Karpas-422 (cell line): ENCODE results near the gene TMEM238L. TPM values are rescaled to one million over a fixed set of nuclear protein-coding genes. Genes with fewer than 3 reads are reported as not detected.
"Not testable (repeated sequence)": the region's sequence is repeated elsewhere in the genome, so short reads cannot be mapped to it uniquely, and the experiment has no call there.

ENCODE experiments used
- DNase-seq: peaks from one replicate; pipeline ENCODE4 v3.0.0-alpha.2; 2015
- H2AFZ ChIP-seq: fragments of 200-600 bp; sonication (generic); 2 replicates; pipeline ENCODE4 v1.6.1; 2014; ENCODE audit warnings: antibody characterized with exemption, low read length, mixed read lengths
- H3K27ac ChIP-seq: fragments of 200-600 bp; sonication (generic); 2 replicates; pipeline ENCODE4 v1.5.1; 2014; ENCODE audit warnings: mild to moderate bottlenecking, low read length, moderate library complexity
- H3K27me3 ChIP-seq: fragments of 200-600 bp; sonication (generic); 2 replicates; pipeline ENCODE4 v1.6.1; 2014; ENCODE audit warnings: low read length, mixed read lengths
- H3K36me3 ChIP-seq: fragments of 200-600 bp; sonication (generic); 2 replicates; pipeline ENCODE4 v1.6.1; 2014; ENCODE audit warnings: low read length, mixed read lengths; ENCODE audit not compliant: insufficient read depth
- H3K4me1 ChIP-seq: fragments of 200-600 bp; sonication (generic); 2 replicates; pipeline ENCODE4 v1.6.1; 2014; ENCODE audit warnings: mild to moderate bottlenecking, low read length, mixed read lengths
- H3K4me2 ChIP-seq: fragments of 200-600 bp; sonication (generic); 2 replicates; pipeline ENCODE4 v1.6.1; 2014; ENCODE audit warnings: low read length, low read depth, mild to moderate bottlenecking; ENCODE audit not compliant: poor library complexity, severe bottlenecking
- H3K4me3 ChIP-seq: fragments of 200-600 bp; sonication (generic); 2 replicates; pipeline ENCODE4 v1.5.1; 2014; ENCODE audit warnings: mild to moderate bottlenecking, antibody characterized with exemption, low read length, mixed read lengths
- H3K79me2 ChIP-seq: fragments of 200-600 bp; sonication (generic); 2 replicates; pipeline ENCODE4 v1.6.1; 2014; ENCODE audit warnings: mild to moderate bottlenecking, low read length, mixed read lengths
- H3K9ac ChIP-seq: fragments of 200-600 bp; sonication (generic); 2 replicates; pipeline ENCODE4 v1.6.0; 2014; ENCODE audit warnings: low read length
- H3K9me2 ChIP-seq: fragments of 200-600 bp; sonication (generic), shearing (Covaris generic); replicated peaks from 2 replicates; pipeline ENCODE4 v1.6.0; 2014; ENCODE audit warnings: mild to moderate bottlenecking, low read length, moderate library complexity; ENCODE audit not compliant: insufficient read depth
- H3K9me3 ChIP-seq: fragments of 300-700, 200-600 bp; sonication (generic); 2 replicates; pipeline ENCODE4 v1.6.1; 2014; ENCODE audit warnings: low read length, mixed read lengths
- H4K20me1 ChIP-seq: fragments of 200-600 bp; sonication (generic); 2 replicates; pipeline ENCODE4 v1.6.1; 2014; ENCODE audit warnings: mild to moderate bottlenecking, antibody characterized with exemption, low read length, low read depth; ENCODE audit not compliant: insufficient read depth
- total RNA-seq: library from RNA; depleted of rRNA; stranded (reverse); fragments of >200 nt; shearing (Covaris generic); gene quantifications from 2 replicates; pipeline ENCODE4 v1.2.3, GENCODE V29; 2014; ENCODE audit warnings: low replicate concordance; rRNA removed

Gene TMEM238L, protein sequence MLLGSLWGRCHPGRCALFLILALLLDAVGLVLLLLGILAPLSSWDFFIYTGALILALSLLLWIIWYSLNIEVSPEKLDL
- total RNA-seq = not detected in 2 replicates

GRCh38 chr17:10803830-10804475 is at the start of gene TMEM238L:
TMEM238L (minus strand) TSS chr17:10804099; CDS start chr17:10803963, 136 bp downstream.
- no peak within 1 kb of the TSS for H2AFZ ChIP-seq
- no peaks in the 10 kb centered on the region for H3K9me2 ChIP-seq
- no peaks in the 10 kb centered on the region for H3K9me3 ChIP-seq
- no peaks in the 10 kb centered on the region for H3K79me2 ChIP-seq
- no peaks in the 10 kb centered on the region for H4K20me1 ChIP-seq
- no peak within 1 kb of the TSS for H3K4me2 ChIP-seq
- H3K27me3 ChIP-seq = no peaks in the 10 kb centered on the region
- no peak within 1 kb of the TSS for H3K9ac ChIP-seq
- H3K4me3 ChIP-seq = no peak within 1 kb of the TSS
- no peaks in the 10 kb centered on the region for H3K36me3 ChIP-seq
- no peak within 1 kb of the TSS for H3K27ac ChIP-seq
- DNase-seq = no peak
- no peaks in the 10 kb centered on the region for H3K4me1 ChIP-seq

- H3K36me3 ChIP-seq = not testable (repeated sequence)
Measured at GRCh38 chr17:10846636-10847035, 42.7 kb upstream of the TMEM238L start.

GRCh38 chr17:10845388-10845751 is 41.5 kb upstream of the TMEM238L start:
- Histone ChIP-seq H3K27me3 (no peaks in the 10 kb centered on the region), H3K9ac (no peak overlapping the region), H3K9me2 (no peaks in the 10 kb centered on the region), H4K20me1 (no peaks in the 10 kb centered on the region), H2AFZ (no peak overlapping the region), H3K9me3 (no peaks in the 10 kb centered on the region), H3K27ac (no peak overlapping the region), H3K36me3 (no peaks in the 10 kb centered on the region), H3K4me3 (no peak overlapping the region), H3K79me2 (no peaks in the 10 kb centered on the region), H3K4me2 (no peak overlapping the region), H3K4me1 (peaks cover 4% of the 10 kb centered on the region; the same call in 1 of the 2 replicates)
- no peak for DNase-seq

More at GRCh38 chr17:10846636-10847035, 42.7 kb upstream of the TMEM238L start:
- not testable (repeated sequence) for DNase-seq, H3K9me3 ChIP-seq, H3K27ac ChIP-seq, H3K4me3 ChIP-seq, H4K20me1 ChIP-seq, H3K79me2 ChIP-seq, H3K4me1 ChIP-seq, H2AFZ ChIP-seq, H3K9ac ChIP-seq, H3K27me3 ChIP-seq, H3K4me2 ChIP-seq, H3K9me2 ChIP-seq

DNA sequence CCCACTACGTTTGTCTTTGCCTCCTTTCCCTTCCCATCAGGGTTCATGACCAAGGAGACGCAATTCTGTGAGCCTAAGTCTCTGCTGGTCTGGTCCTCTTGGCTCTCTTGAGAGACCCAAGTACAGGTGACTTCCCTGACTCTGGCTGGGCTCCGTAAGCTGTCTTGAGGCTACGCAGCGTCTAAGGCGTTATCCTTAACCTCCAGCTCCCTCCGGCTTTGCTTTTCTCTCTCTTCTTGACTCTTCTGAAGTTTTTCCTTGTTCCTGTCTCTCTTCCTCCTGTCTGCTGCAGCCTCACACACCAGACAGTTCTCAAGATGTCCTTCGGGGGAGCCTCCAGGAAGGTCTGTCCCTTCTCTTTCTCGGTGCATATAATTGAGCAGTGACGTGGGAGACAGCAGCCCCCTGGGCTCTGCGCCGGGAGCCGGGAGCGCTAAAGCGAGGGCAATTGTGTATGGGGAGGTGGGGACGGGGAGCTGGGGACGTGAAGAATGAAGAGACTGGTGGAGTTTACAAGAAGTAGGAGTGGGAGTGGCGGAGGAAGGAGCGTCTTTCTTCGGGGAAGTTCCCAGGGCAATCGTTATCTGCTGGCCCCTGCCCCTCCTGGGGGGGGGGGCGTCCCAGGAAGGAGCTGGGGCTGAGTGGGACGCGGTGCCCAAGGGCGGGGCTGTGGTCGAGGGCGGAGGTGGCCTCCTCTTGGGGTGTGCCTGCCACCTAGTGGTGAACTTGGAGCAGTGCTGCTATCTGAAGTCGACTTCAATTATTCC is 40.9 kb upstream of the TMEM238L start:
- no peaks in the 10 kb centered on the region for H3K27me3 ChIP-seq
- no peaks in the 10 kb centered on the region for H3K9me2 ChIP-seq
- peak overlapping the region; percentile 45 for H3K4me2 ChIP-seq
- H3K4me3 ChIP-seq = no peak overlapping the region
- no peaks in the 10 kb centered on the region for H3K9me3 ChIP-seq
- no peaks in the 10 kb centered on the region for H3K36me3 ChIP-seq
- H3K27ac ChIP-seq = no peak overlapping the region
- peaks cover 4% of the 10 kb centered on the region; the same call in 1 of the 2 replicates for H3K4me1 ChIP-seq
- H2AFZ ChIP-seq = no peak overlapping the region
- H3K79me2 ChIP-seq = no peaks in the 10 kb centered on the region
- peak; percentile 84 for DNase-seq
- no peaks in the 10 kb centered on the region for H4K20me1 ChIP-seq
- no peak overlapping the region for H3K9ac ChIP-seq

- Histone ChIP-seq H3K9me2 (no peaks in the 10 kb centered on the region), H4K20me1 (no peaks in the 10 kb centered on the region), H3K36me3 (no peaks in the 10 kb centered on the region), H3K9ac (no peak overlapping the region), H3K79me2 (no peaks in the 10 kb centered on the region), H2AFZ (no peak overlapping the region), H3K4me3 (no peak overlapping the region), H3K9me3 (no peaks in the 10 kb centered on the region), H3K27ac (no peak overlapping the region), H3K4me1 (peaks cover 4% of the 10 kb centered on the region; the same call in 1 of the 2 replicates), H3K4me2 (no peak overlapping the region), H3K27me3 (no peaks in the 10 kb centered on the region)
- no peak for DNase-seq
Measured at GRCh38 chr17:10843811-10844210, 39.9 kb upstream of the TMEM238L start.

DNA sequence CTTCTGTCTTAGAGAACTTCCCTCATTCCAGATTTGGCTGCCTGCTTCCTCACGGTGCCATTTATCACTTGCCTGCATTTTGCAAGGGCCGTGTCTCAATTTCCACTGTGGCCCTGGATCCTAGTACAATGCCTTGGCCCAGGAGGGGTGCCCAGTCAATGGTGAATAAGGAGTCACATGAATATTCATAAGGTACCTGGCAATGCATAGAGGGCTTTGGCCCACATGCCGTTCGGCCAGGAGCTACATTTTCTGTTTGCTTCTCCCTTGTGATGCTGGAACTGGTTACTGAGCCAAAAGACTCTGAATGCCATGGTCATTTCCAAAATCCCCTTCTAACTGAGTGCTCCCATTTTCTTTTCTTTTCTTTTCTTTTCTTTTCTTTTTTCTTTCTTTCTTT is 38.8 kb upstream of the TMEM238L start:
- H2AFZ ChIP-seq = no peak overlapping the region
- H3K9me2 ChIP-seq = no peaks in the 10 kb centered on the region
- peaks cover 4% of the 10 kb centered on the region; the same call in 1 of the 2 replicates for H3K4me1 ChIP-seq
- H3K9ac ChIP-seq = no peak overlapping the region
- H3K4me2 ChIP-seq = no peak overlapping the region
- H3K27ac ChIP-seq = no peak overlapping the region
- no peaks in the 10 kb centered on the region for H3K36me3 ChIP-seq
- H3K4me3 ChIP-seq = no peak overlapping the region
- H3K9me3 ChIP-seq = no peaks in the 10 kb centered on the region
- no peak for DNase-seq
- no peaks in the 10 kb centered on the region for H3K79me2 ChIP-seq
- no peaks in the 10 kb centered on the region for H3K27me3 ChIP-seq
- no peaks in the 10 kb centered on the region for H4K20me1 ChIP-seq

DNA sequence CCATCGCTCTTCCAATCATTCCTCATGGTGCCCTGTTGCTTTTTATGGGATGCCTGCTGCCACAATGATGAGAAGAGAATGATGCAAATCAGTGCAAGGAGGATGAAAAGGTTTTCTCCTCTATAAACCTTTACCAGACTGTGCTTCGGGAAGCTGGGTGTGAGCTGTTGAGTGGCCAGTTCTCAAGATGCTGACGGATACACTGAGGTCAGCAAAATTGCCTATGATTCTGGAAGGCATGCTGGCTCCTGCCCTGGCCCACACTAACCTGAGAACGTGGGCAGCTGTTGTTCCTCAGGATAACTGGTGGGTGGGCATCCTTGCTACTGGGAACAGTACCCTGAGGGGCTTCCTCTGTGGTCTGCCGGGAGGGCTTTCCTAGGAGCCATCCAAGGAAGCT is 34.8 kb upstream of the TMEM238L start:
- Histone ChIP-seq H3K9me3 (no peaks in the 10 kb centered on the region), H3K4me2 (no peak overlapping the region), H4K20me1 (no peaks in the 10 kb centered on the region), H2AFZ (no peak overlapping the region), H3K9me2 (no peaks in the 10 kb centered on the region), H3K9ac (no peak overlapping the region), H3K27me3 (no peaks in the 10 kb centered on the region), H3K79me2 (no peaks in the 10 kb centered on the region), H3K36me3 (no peaks in the 10 kb centered on the region), H3K27ac (no peak overlapping the region), H3K4me1 (no peaks in the 10 kb centered on the region), H3K4me3 (no peak overlapping the region)
- DNase-seq = no peak

GRCh38 chr17:10837921-10838320 is 34.0 kb upstream of the TMEM238L start, which contains the start of gene PIRT:
PIRT (minus strand) TSS chr17:10838087; CDS start chr17:10825645, 12,442 bp downstream.
- Histone ChIP-seq H3K4me2 (no peak within 1 kb of the TSS), H3K9me3 (no peaks in the 10 kb centered on the region), H3K36me3 (no peaks in the 10 kb centered on the region), H3K9ac (no peak within 1 kb of the TSS), H3K4me1 (no peaks in the 10 kb centered on the region), H3K4me3 (no peak within 1 kb of the TSS), H3K27me3 (no peaks in the 10 kb centered on the region), H3K27ac (no peak within 1 kb of the TSS), H3K9me2 (no peaks in the 10 kb centered on the region), H4K20me1 (no peaks in the 10 kb centered on the region), H3K79me2 (no peaks in the 10 kb centered on the region), H2AFZ (no peak within 1 kb of the TSS)
- DNase-seq = no peak
